ENCODE measurements around the gene PPP1R16B. TPM values are rescaled to one million over a fixed set of nuclear protein-coding genes. Genes with fewer than 3 reads are reported as not detected.

The PPP1R16B gene
- total and polyA plus RNA-seq, 2 of the 8 experiments (the other 6 are each of a cell fraction or from before 2014, with no cell fraction given) = 2.6 to 8.9 TPM

- TF ChIP-seq CHD1 (IDR thresholded peaks at IDR 0.05; ENCODE audit: low read depth, low read length) (no peak), SP1 (IDR thresholded peaks at IDR 0.05; ENCODE audit: low read depth, low read length) (no peak), POLR2A (IDR thresholded peaks at IDR 0.05; ENCODE audit: control extremely low read depth in 1 of 2, low read depth in 2 of 2, low read length in 2 of 2) (no peak)
These were observed 159.8 kb downstream of the PPP1R16B start (continued) for GRCh38 chr20:38965264-38965663.
